ENCODE results near the gene MTURN.

DNA sequence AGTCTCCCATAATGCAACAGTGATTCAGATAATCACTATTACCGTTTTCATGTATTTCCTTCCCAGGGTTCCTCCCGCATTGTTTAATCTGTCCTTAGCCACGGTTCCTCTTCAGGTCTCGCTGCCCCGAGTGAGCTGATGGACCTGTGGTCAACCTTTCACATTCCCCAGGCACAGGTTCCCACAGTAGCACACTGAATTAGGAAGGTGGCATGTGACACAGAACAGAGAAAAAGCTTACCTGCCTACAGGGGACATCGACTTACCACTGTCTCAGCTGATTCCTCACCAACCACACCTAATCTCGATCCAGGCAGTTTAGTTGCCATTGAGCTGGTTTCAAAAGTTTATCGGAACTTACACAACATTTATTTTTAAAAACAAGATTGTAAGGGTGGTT lies 72.2 kb downstream of the MTURN start:
- TF ChIP-seq EP300 (IDR thresholded peaks at IDR 0.05), result no peak
- no peak for TF ChIP-seq POLR2A (IDR thresholded peaks at IDR 0.05)
